Frontal cortex (tissue), 4 donors: Measurements from ENCODE around the gene QRICH1. TPM values are rescaled to one million over a fixed set of nuclear protein-coding genes. Genes with fewer than 3 reads are reported as not detected.
A peak's percentile ranks its signal among the peaks of the same experiment; 100 is the strongest.
"Not testable (repeated sequence)": the region's sequence is repeated elsewhere in the genome, so short reads cannot be mapped to it uniquely, and the experiment has no call there.

Source experiments
- DNase-seq, 2 donors: peaks; one replicate each; pipeline ENCODE4 v3.0.0; 2012; ENCODE audit warnings: low spot score in 2 of 2
- FAIRE-seq: peaks from 2 replicates; lab custom pipeline; 2012; peaks lifted over from hg19 to GRCh38; lab: Jason Lieb, UNC
- total RNA-seq: library from RNA; depleted of rRNA; stranded (reverse); fragments of >200 nt; gene quantifications from one replicate; pipeline ENCODE4 v1.2.3, GENCODE V29; 2014
- donor health status: control.
- donor health status: control.
- donor health status: control.

Gene QRICH1
- total RNA-seq, 1 donor from 2014 or later = 148 TPM

GRCh38 chr3:49021213-49021812 lies 72.6 kb downstream of the QRICH1 start:
- FAIRE-seq (peak; percentile 33), DNase-seq (peak; percentile 96 to 97)

DNA sequence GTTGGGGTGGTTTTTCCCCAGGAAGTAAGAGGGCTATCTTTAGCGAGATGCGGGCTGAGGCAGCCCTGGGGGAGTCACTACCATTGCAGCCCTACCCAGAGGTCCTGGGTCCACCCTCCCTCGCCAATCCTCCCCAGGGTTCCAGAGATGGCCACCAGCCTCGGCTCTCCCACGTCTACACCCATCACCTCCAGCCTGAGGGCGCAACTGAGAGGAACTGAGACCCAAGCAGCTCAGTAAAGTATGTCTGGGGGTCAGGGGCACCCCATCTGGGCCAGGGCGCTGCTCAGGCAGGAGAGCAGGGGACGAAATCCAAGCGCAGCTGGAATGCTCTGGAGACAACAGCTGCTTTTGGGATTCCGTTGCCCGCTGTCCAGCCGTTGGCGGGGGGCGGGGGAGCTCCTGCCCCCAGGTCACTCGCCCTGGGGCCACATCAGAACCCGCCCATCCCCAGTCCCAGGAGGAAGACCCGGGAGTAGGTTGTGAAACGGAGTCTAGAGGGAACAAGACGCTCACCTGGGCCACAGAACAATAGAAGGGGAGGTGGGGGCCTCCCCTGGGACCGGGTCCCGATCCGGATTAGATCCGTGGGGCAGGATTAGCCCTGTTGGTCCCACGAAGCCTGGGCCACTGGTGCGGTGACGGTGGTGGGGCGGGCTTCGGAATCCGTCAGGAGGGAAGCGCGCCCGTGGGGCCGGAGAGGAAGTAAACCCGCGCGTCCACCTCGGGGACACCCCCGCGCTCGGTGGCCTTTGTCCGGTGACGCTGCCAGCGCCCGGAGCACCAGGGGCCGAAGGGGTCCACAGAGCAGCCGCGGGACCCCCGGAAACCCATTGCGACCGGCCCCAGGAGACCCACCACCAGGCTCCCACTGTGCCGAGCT lies 73.3 kb downstream of the QRICH1 start:
- FAIRE-seq (no peak), DNase-seq (no peak)

DNA sequence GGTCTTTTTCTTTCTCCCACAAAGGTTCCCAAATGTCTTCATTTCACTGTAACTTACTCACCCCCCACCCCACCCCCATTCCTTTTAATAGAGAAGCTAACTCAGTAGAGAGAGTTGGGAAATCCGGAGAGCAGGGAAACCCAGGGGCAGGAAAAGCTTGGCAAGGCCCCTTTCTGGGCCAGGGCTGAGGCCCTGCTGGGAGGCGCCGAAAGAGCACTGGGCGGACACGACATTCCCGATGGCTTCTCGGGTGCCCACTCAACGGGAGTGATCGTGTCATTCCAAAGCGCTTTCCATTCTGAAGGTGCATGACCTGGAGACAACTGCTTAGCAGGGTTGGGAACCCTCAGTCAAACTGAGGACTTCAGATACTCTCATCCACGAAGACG lies 73.9 kb downstream of the QRICH1 start:
- FAIRE-seq (no peak), DNase-seq (no peak)

DNA sequence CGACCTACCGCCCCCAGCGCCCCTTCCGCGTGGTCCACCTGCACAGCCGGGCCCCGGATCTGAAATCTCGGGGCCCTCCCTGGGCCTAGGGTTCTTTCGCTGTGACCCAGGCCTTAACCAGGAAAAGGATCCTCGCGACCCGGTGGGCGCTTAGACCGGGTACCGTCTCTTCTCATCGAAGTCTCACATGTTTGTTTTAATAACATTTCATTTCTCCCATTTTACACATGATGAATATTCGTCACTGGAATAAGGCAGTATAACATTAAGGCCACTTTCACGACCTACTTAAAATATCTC lies 75.2 kb downstream of the QRICH1 start:
- FAIRE-seq = no peak
- DNase-seq = no peak

- DNase-seq = peak; percentile 84 to 91
- no peak for FAIRE-seq
Observed at GRCh38 chr3:49017971-49018706, 75.7 kb downstream of the QRICH1 start, which contains the start of gene DALRD3. Gene DALRD3, minus strand, starts transcription at chr3:49018580. Its CDS starts 16 bp downstream, at chr3:49018564.

DNA sequence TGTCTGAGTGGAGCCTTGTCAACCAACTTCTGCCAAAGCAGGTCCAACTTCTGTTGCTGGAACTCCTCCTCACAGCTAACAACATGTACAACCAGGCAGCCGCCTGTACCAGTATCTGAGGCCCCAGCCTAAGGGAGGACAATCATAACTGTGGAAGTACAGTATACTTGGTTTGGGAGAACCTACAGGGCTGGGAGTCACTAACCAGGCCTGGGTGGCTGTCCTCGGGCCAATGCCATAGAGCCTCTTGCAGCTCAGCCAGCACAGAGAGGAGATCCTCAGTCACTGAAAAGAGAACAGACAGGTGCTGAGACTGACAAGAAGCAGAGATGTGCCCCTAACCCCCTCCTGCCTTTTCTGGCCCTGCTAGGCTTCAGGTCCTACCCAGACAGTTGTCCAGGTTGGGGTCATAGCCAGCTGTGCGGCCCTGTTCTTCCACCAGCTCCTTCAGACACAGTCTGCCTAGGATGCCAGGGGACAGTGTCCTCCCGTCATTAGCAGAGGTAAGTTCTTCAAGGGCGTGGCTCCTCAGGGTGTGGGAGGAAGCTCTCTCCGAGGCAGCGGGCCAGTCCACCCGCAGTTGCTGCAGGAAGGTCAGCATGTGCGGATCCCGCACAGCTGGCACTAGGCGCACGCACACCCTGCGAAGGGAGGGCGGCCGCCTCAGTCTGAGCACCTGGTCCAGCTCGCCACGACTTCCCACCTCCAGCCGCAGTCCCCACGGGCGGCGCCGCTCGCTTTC lies 76.5 kb downstream of the QRICH1 start:
- no peak for DNase-seq
- FAIRE-seq = no peak

- FAIRE-seq = no peak
- DNase-seq = no peak
Observed at GRCh38 chr3:49016414-49017228, 77.2 kb downstream of the QRICH1 start.

- DNase-seq (no peak), FAIRE-seq (no peak)
Observed at GRCh38 chr3:49015765-49016164, 78.1 kb downstream of the QRICH1 start.

GRCh38 chr3:49015072-49015471 lies 78.8 kb downstream of the QRICH1 start:
- FAIRE-seq (no peak), DNase-seq (no peak)

DNA sequence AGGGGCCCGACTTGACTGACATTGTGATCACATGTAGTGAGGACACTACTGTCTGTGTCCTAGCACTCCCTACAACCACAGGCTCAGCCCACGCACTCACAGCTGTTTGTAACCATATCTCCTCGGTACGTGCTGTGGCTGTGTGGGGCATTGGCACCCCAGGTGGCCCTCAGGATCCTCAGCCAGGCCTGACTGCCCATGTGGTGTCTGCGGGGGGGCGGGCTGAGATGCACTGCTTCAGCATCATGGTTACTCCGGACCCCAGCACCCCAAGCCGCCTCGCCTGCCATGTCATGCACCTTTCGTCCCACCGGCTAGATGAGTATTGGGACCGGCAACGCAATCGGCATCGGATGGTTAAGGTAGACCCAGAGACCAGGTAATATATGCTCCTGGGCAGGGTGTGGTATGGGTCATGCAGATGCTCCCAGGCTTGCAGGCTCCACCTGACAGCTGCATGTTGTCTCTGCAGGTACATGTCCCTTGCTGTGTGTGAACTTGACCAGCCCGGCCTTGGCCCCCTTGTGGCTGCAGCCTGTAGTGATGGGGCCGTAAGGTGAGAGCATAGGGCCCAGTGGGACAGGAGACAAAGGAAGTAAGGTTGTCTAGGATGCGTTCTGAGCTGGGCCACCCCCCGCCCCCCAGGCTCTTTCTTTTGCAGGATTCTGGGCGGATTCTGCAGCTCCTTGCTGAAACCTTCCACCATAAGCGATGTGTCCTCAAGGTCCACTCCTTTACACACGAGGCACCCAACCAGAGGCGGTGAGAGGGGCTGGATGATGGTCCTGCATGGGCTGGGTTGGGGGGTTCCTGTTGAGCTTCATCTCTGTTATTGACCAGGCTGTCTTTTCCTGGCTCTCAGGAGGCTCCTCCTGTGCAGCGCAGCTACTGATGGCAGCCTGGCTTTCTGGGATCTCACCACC lies 79.9 kb downstream of the QRICH1 start:
- FAIRE-seq = no peak

GRCh38 chr3:49013113-49013737 lies 80.6 kb downstream of the QRICH1 start:
- FAIRE-seq (no peak), DNase-seq (no peak)

More for the DNA sequence above, 79.9 kb downstream of the QRICH1 start:
- DNase-seq = no peak

GRCh38 chr3:49012441-49013017 lies 81.3 kb downstream of the QRICH1 start:
- FAIRE-seq = no peak
- no peak for DNase-seq

GRCh38 chr3:49009396-49009795 lies 84.5 kb downstream of the QRICH1 start:
- DNase-seq = no peak
- no peak for FAIRE-seq

GRCh38 chr3:49008627-49009026 lies 85.2 kb downstream of the QRICH1 start:
- FAIRE-seq, DNase-seq: not testable (repeated sequence)

- DNase-seq = peak; percentile 70 to 87
- FAIRE-seq = no peak
Observed at GRCh38 chr3:49007771-49008528, 85.9 kb downstream of the QRICH1 start.

DNA sequence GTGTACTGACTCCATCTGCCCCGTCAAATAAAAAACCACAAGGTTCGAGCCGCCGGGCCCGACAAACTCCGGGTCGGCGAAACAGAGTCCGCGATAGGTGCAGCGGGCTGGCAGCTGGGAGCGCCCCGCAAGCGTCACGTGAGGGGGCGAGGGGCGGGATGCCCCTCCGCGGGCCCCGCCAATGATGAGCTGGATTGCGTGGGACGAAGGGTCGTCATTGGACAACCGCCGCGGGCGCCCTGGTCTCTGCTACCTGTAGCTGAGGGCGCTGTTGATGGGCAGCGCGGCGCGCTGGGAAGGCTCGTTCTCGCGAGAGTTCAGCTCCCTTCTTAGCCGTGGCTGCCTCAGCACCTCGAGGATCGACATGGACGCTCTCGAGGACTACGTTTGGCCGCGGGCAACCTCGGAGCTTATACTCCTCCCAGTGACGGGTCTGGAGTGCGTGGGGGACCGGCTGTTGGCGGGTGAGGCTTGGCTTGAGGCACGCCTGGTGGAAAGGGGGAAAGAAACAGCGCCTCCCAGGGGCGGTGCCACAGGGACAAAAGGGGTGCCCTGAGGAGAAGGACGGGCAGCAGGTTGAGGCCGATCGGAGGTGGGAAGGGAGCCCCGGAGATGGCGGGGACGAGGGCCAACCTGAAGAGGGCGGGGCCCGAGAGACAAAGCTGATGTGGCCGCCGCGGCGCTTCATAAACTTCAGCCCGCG lies 86.7 kb downstream of the QRICH1 start, which contains the start of gene WDR6:
Gene WDR6, plus strand, starts transcription at position 324 of the 703 bp plus-strand sequence. Its CDS starts 41 bp downstream, at position 365.
- DNase-seq (peak; percentile 85 to 97), FAIRE-seq (no peak)
